Regular cardiac myocyte (primary cell): ENCODE results near the gene TBC1D26. TPM values are rescaled to one million over a fixed set of nuclear protein-coding genes. Genes with fewer than 3 reads are reported as not detected.

ENCODE experiments used
- total RNA-seq: library from RNA; depleted of rRNA; stranded (reverse); fragments of >200 nt; gene quantifications from 2 replicates; pipeline ENCODE4 v1.2.3, GENCODE V29; 2014

The TBC1D26 gene
- under 0.01 TPM in 1 of 2 replicates, not detected in the other for total RNA-seq

DNA sequence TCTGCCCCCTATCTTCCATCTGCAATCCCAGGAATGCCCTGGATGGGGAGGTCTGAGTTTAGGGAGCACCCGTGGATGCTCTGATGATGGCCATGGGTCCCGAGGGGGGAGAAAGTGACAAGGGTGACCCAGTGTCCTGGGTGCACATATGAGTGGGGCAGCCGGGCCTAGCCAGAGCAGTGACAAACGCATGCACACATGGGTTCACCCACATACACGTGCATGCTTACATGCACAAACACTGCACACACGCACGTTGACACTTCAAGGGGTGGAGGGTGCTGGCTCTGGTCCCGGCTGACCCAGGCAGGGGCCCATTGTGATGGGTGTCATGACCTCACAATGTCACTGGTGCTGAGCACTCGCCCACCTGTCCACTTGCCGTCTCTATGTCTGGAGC lies at the start of gene TBC1D26:
Gene TBC1D26 (plus strand): TSS at position 384 of the 400 bp plus-strand sequence. CDS start 3,066 bp downstream, outside the sequence.

DNA sequence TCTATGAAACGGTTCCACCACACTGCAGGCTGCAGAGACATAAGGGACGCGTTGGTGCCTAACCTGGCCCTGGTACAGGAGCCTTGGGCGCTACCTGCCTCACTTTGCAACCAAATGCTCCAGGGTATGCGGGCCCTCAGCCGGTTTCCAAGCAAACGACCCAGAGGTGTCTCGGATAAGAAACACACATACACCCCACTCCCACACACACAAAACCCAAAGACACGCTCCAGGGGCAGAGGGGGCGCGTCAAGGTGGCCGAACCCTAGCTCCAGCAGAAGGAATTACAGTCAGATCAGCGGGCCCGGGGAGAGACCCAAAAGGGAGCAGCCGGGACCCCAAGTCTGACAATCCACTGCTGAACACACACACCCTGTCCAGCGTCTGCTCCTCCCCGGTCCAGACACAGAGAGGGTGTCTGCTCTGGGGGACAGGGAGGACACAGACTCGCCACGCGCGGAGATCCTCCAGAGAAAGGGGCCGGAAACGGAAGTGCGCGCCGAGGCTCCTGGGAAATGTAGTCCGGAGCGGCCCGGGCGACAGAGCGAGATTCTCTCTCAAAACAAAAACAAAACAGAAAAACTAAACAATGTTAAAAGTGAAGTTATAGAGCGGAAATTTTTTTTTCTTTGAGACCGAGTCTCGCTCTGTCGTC lies 48.1 kb upstream of the TBC1D26 start, which contains the start of gene TRIM16:
Gene TRIM16 (minus strand): TSS at position 488 of the 655 bp plus-strand sequence. CDS start 32,702 bp downstream, outside the sequence.

DNA sequence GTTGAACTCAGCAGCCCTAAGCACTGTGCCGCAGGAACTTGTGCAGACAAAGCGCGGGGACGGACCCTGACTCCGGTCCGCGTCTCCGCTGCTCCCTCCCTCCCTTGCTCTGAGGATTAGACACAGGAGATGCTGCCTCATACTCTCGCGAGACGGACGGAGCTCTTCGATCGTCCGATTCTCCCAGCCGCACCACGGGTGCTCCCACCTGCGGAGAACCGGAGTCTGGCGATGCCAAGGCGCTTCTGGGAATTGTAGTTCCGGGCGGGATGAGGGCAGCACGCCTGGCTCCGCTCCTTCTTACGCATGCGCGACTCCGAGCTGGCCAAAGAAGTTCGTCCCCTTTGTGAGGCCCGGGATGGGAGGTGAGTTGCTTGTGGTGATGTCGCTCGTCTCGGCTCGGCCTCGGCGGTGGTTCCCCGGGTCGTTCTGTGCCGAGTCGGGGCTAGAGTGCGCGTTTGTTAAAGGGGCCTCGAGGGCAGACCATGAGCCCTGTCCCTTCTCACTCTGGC lies 32.6 kb upstream of the TBC1D26 start, which contains the start of gene ZNF286A:
Gene ZNF286A (plus strand): TSS at position 340 of the 512 bp plus-strand sequence. CDS start 578 bp downstream, outside the sequence.

Other genes starting within 250 kb of the TBC1D26 start
- gene TVP23C, start 168.8 kb upstream of the TBC1D26 start, total RNA-seq, result 17.1 and 28.8 TPM in 2 replicates
- gene FBXW10B, start 112.6 kb upstream of the TBC1D26 start, total RNA-seq, result under 0.01 TPM in 2 replicates
- 35.7 and 47.1 TPM in 2 replicates for gene TRIM16, start 48.0 kb upstream of the TBC1D26 start, total RNA-seq
- 40.8 and 82.6 TPM in 2 replicates for gene ZNF286A, start 32.5 kb upstream of the TBC1D26 start, total RNA-seq
- gene ADORA2B, start 212.8 kb downstream of the TBC1D26 start, total RNA-seq, result 52.0 and 62.0 TPM in 2 replicates